B cell (primary cell): ENCODE results near the gene NSF. TPM values are rescaled to one million over a fixed set of nuclear protein-coding genes. Genes with fewer than 3 reads are reported as not detected.

Source experiments
- ATAC-seq: fragments of 200-7000 bp; cut with Tn5 transposase; one replicate; pipeline ENCODE4 v1.10.0; 2021; ENCODE audit warnings: low read depth, mild to moderate bottlenecking, moderate number of reproducible peaks, moderate library complexity
- CTCF ChIA-PET: fragments of 350-600 bp; sonication (Branson Sonifier 250); formaldehyde crosslinking; loops from one replicate; lab custom pipeline; 2021; ENCODE audit warnings: antibody characterized with exemption, inconsistent platforms; lab: Charles Lee
- POLR2A ChIA-PET: fragments of 350-600 bp; sonication (Branson Sonifier 250); formaldehyde crosslinking; loops from one replicate; lab custom pipeline; 2021; ENCODE audit warnings: antibody characterized with exemption; lab: Charles Lee
- DNase-seq: peaks from one replicate; pipeline ENCODE4 v3.0.0; 2013
- H2AFZ ChIP-seq: 2 replicates; pipeline ENCODE4 v1.6.1; 2012; ENCODE audit warnings: mild to moderate bottlenecking, low read depth, low read length; ENCODE audit not compliant: insufficient read depth, poor library complexity, severe bottlenecking
- H3K27ac ChIP-seq, 2 donors: 1 replicate in 1 of 2; 2 replicates in 1 of 2; pipeline ENCODE4 v1.5.1; 2012 to 2013; ENCODE audit warnings: low read length in 2 of 2, mild to moderate bottlenecking in 2 of 2, moderate library complexity in 1 of 2
- H3K27me3 ChIP-seq, 4 experiments: fragments of 200-600 bp in 1 of 4; sonication (generic) in 1 of 4; replicated peaks in 1 of 4; 1 replicate in 2 of 4; 2 replicates in 2 of 4; pipeline versions ENCODE4 v1.6.1 to v1.7.0; 2013 to 2016; ENCODE audit warnings: low read length in 3 of 4, mild to moderate bottlenecking in 2 of 4, mixed read lengths in 1 of 4, moderate library complexity in 1 of 4; ENCODE audit not compliant: insufficient read depth in 4 of 4, control insufficient read depth in 3 of 4; ENCODE audit errors: control extremely low read depth in 1 of 4
- H3K36me3 ChIP-seq, 2 experiments: replicated peaks in 1 of 2; 1 replicate in 1 of 2; 2 replicates in 1 of 2; pipeline versions ENCODE4 v1.6.1 to v1.7.1; 2013; ENCODE audit warnings: low read length in 1 of 2; ENCODE audit not compliant: insufficient read depth in 2 of 2, control insufficient read depth in 1 of 2; ENCODE audit errors: control extremely low read depth in 1 of 2, extremely low read depth in 1 of 2
- H3K4me1 ChIP-seq, 2 donors: fragments of 200-600 bp in 1 of 2; sonication (generic) in 1 of 2; 1 replicate in 1 of 2; 2 replicates in 1 of 2; pipeline versions ENCODE4 v1.5.1 to v1.6.1; 2013 to 2017; ENCODE audit warnings: low read length in 2 of 2; ENCODE audit not compliant: control insufficient read depth in 2 of 2, insufficient read depth in 2 of 2
- H3K4me2 ChIP-seq: replicated peaks from 2 replicates; pipeline ENCODE3; 2012; ENCODE audit warnings: mild to moderate bottlenecking, low read depth, low read length; ENCODE audit not compliant: poor library complexity, severe bottlenecking
- H3K4me3 ChIP-seq, 5 experiments: fragments of 200-600 bp in 1 of 5; sonication (generic) in 1 of 5; 1 replicate in 3 of 5; 2 replicates in 2 of 5; pipeline versions ENCODE4 v1.5.1 to v1.7.0; 2011 to 2016; ENCODE audit warnings: low read length in 4 of 5, mild to moderate bottlenecking in 4 of 5, low read depth in 2 of 5, control low read depth in 1 of 5, moderate library complexity in 1 of 5; ENCODE audit not compliant: insufficient read depth in 1 of 5; ENCODE audit errors: control extremely low read depth in 1 of 5, extremely low read depth in 1 of 5
- H3K79me2 ChIP-seq: fragments of 200-600 bp; sonication (generic); one replicate; pipeline ENCODE4 v1.6.0; 2016; ENCODE audit warnings: low read length; ENCODE audit not compliant: control insufficient read depth, insufficient read depth
- H3K9ac ChIP-seq: fragments of 200-600 bp; sonication (generic); 2 replicates; pipeline ENCODE4 v1.6.1; 2017; ENCODE audit warnings: mild to moderate bottlenecking, low read length, moderate library complexity
- H3K9me3 ChIP-seq, 3 donors: one replicate each; pipeline versions ENCODE4 v1.6.1 to v1.7.1; 2013; ENCODE audit warnings: low read length in 2 of 3; ENCODE audit not compliant: control insufficient read depth in 2 of 3, insufficient read depth in 1 of 3; ENCODE audit errors: control extremely low read depth in 1 of 3
- H4K20me1 ChIP-seq: 2 replicates; pipeline ENCODE4 v1.6.0; 2012; ENCODE audit warnings: mild to moderate bottlenecking, low read length; ENCODE audit not compliant: insufficient read depth, control insufficient read depth, poor library complexity, severe bottlenecking
- H3K27ac Mint-ChIP-seq: one replicate; pipeline ENCODE4 v1.8.0; 2021; ENCODE audit warnings: mixed read lengths
- H3K27me3 Mint-ChIP-seq: one replicate; pipeline ENCODE4 v1.8.0; 2021; ENCODE audit warnings: mixed read lengths
- H3K4me1 Mint-ChIP-seq: one replicate; pipeline ENCODE4 v1.8.0; 2021; ENCODE audit warnings: mixed read lengths
- H3K4me3 Mint-ChIP-seq: one replicate; pipeline ENCODE4 v1.8.0; 2021; ENCODE audit warnings: mixed read lengths
- H3K9me3 Mint-ChIP-seq: one replicate; pipeline ENCODE4 v1.8.0; 2022; ENCODE audit warnings: mixed read lengths; ENCODE audit not compliant: insufficient read depth
- CTCF ChIP-seq: fragments of 200-600 bp; IDR thresholded peaks from one replicate; pipeline ENCODE4 v1.8.0; 2022; ENCODE audit warnings: antibody characterized with exemption, mild to moderate bottlenecking
- EZH2 ChIP-seq: IDR thresholded peaks from 2 replicates; pipeline ENCODE4 v1.6.1; 2012; ENCODE audit warnings: borderline replicate concordance, low read depth, mild to moderate bottlenecking, moderate library complexity, low read length; ENCODE audit not compliant: insufficient read depth, poor library complexity, severe bottlenecking
- WGBS: methylation state at CpG from one replicate; pipeline ENCODE4 v1.1.5; 2013; ENCODE audit warnings: missing lambda C conversion rate; ENCODE audit not compliant: insufficient coverage; 5-methylcytosine and 5-hydroxymethylcytosine counted together
- intact Hi-C: fragments of 100-400 bp; cut with micrococcal nuclease; formaldehyde crosslinking; loops from one replicate; pipeline ENCODE4 v1.10.0; 2022
- polyA plus RNA-seq: library from polyadenylated mRNA; depleted of rRNA; stranded (reverse); fragments of >200 nt; gene quantifications from 2 replicates; pipeline ENCODE4 v1.2.3, GENCODE V29; 2012
- total RNA-seq, 2 donors: library from RNA; stranded (reverse); fragments of 120-200 nt in 1 of 2; gene quantifications; 1 replicate in 1 of 2; 2 replicates in 1 of 2; pipeline versions ENCODE4 v1.2.3 to v1.2.4, GENCODE V29; 2013 to 2022

NSF gene
- total and polyA plus RNA-seq, 2 donors (not counting 1 experiment from before 2014, with no cell fraction given) = 10.9 to 91.0 TPM

GRCh38 chr17:46732160-46732559, 141.7 kb downstream of the NSF start:
- CTCF ChIA-PET = no interaction called here
- Mint-ChIP-seq H3K4me1 (peaks cover 30% of the 10 kb centered on the region), H3K27ac (no peak overlapping the region), H3K4me3 (no peak overlapping the region), H3K9me3 (no peaks in the 10 kb centered on the region), H3K27me3 (no peaks in the 10 kb centered on the region)
- H4K20me1 ChIP-seq = no peaks in the 10 kb centered on the region
- no CpG with 5 or more reads among the region's 1 CpG for WGBS
- H3K79me2 ChIP-seq = no peaks in the 10 kb centered on the region
- ATAC-seq = no peak
- DNase-seq = no peak
- H3K9me3 ChIP-seq = no peaks in the 10 kb centered on the region
- no peak for TF ChIP-seq CTCF
- TF ChIP-seq EZH2 = no peak
- H3K4me1 ChIP-seq = peaks cover 24% of the 10 kb centered on the region in 2 donors
- H3K9ac ChIP-seq = no peak overlapping the region
- H2AFZ ChIP-seq = no peak overlapping the region
- no peaks in the 10 kb centered on the region for H3K27me3 ChIP-seq
- POLR2A ChIA-PET = no interaction called here
- H3K36me3 ChIP-seq = peaks cover 4 to 10% of the 10 kb centered on the region in 2 experiments
- no peak overlapping the region for H3K4me3 ChIP-seq
- H3K4me2 ChIP-seq = no peak overlapping the region
- H3K27ac ChIP-seq = no peak overlapping the region
- intact Hi-C loops = no loop called here

DNA sequence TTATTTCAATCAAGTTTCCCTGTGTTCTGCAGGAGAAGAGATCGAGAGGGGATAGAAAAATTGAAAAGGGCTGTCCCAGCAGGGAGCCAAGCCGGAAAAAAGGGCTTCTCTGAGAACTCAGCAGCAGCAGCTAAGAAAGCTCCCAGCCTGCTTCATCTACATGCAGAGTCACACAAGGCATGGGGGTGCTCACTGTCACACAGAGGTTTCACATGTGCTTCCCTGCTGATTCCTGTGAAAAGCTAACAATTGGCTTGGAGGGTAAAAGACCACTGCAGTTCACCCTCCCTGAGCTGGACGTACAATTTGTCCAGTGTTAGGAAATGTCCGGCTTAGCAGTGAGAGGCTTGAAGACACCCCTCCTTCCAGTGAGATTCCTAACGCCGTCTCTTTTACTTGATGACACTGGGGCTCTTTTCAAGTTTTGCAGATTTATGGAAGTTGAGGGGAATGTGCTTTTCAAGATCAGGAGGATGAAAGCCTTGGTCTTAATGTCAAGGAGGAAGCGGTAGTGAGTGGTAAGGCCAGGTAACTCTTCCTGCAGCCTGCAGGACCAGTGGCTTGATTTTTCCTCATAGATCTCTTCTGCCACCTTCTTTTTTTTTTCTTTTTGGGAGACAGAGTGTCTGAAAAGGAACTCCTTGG, 142.4 kb downstream of the NSF start:
- WGBS = 93% methylated on average over 3 of the region's 7 CpGs
- no peak for ATAC-seq
- no peak overlapping the region for H3K4me3 Mint-ChIP-seq

More for the DNA sequence above, 142.4 kb downstream of the NSF start:
- peaks cover 4 to 10% of the 10 kb centered on the region in 2 experiments for H3K36me3 ChIP-seq
- peaks cover 31% of the 10 kb centered on the region in 2 donors for H3K4me1 ChIP-seq
- intact Hi-C loops = no loop called here
- no peak for DNase-seq
- no peaks in the 10 kb centered on the region for H3K79me2 ChIP-seq
- no peak overlapping the region for H2AFZ ChIP-seq
- no peak overlapping the region for H3K4me3 ChIP-seq
- POLR2A ChIA-PET = no interaction called here
- H3K27me3 ChIP-seq = no peaks in the 10 kb centered on the region
- Mint-ChIP-seq H3K27ac (peak overlapping the region; percentile 10), H3K4me1 (peaks cover 37% of the 10 kb centered on the region), H3K9me3 (no peaks in the 10 kb centered on the region), H3K27me3 (no peaks in the 10 kb centered on the region)
- CTCF ChIA-PET = no interaction called here
- no peaks in the 10 kb centered on the region for H3K9me3 ChIP-seq
- H4K20me1 ChIP-seq = no peaks in the 10 kb centered on the region
- no peak overlapping the region for H3K27ac ChIP-seq
- TF ChIP-seq CTCF (no peak), EZH2 (no peak)
- no peak overlapping the region for H3K9ac ChIP-seq
- H3K4me2 ChIP-seq = no peak overlapping the region
